ENCODE results near the gene NAALADL2. TPM values are rescaled to one million over a fixed set of nuclear protein-coding genes. Genes with fewer than 3 reads are reported as not detected.

The NAALADL2 gene
- total RNA-seq, 2 donors from 2014 or later, result 8.5 to 24.3 TPM

DNA sequence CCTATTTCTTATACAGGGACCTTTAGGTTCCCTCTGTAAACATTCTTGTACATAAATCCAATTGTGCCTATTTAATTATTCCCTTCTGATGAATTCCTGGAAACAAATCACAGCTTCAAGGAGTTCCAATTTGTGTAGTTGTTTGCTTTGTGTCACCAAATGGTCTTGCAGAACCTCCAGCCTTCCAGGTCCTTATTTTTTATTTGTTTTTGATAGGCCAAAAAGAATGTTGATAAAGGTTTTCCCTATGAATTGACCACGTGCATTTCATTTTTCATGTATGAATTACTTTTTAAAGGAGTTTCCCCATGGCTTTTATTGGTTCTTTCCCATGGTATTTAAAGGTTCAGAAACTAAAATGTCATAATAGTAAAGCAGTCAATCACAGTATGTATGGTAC, 243.0 kb downstream of the NAALADL2 start:
- no peak for DNase-seq
- TF ChIP-seq, protein P1, sequence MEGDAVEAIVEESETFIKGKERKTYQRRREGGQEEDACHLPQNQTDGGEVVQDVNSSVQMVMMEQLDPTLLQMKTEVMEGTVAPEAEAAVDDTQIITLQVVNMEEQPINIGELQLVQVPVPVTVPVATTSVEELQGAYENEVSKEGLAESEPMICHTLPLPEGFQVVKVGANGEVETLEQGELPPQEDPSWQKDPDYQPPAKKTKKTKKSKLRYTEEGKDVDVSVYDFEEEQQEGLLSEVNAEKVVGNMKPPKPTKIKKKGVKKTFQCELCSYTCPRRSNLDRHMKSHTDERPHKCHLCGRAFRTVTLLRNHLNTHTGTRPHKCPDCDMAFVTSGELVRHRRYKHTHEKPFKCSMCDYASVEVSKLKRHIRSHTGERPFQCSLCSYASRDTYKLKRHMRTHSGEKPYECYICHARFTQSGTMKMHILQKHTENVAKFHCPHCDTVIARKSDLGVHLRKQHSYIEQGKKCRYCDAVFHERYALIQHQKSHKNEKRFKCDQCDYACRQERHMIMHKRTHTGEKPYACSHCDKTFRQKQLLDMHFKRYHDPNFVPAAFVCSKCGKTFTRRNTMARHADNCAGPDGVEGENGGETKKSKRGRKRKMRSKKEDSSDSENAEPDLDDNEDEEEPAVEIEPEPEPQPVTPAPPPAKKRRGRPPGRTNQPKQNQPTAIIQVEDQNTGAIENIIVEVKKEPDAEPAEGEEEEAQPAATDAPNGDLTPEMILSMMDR (IDR thresholded peaks at IDR 0.05), result no peak
- no peak overlapping the region for H3K9ac ChIP-seq (ENCODE audit: low read depth in 2 of 2, low read length in 2 of 2)
- intact Hi-C loops (cut with DNase I), result no loop called here
- no peaks in the 10 kb centered on the region for H3K36me3 ChIP-seq
- H3K27me3 ChIP-seq, result no peaks in the 10 kb centered on the region
- H3K9me3 ChIP-seq, result no peaks in the 10 kb centered on the region
- no peak overlapping the region for H3K4me3 ChIP-seq
- no peak overlapping the region for H3K27ac ChIP-seq
- no peaks in the 10 kb centered on the region for H3K4me1 ChIP-seq

DNA sequence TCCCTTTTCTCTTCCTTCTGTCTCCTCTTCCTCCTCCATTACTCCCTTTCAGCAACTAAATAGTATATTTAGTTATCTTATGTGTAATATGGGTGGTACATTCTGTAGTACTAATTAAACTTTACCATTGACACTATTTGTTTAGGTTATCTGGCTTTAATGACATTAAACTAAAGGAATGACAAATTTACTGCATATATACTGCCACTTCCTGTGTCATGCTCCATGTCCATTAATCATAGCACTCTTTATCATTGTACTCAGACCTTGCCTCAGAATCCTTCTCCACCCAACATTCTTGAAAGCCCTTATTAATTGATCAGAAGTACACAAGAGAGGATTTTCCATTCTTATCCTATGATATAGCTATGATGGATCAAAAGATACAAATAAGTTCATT, 244.2 kb downstream of the NAALADL2 start:
- H3K27me3 ChIP-seq, result no peaks in the 10 kb centered on the region
- no peak overlapping the region for H3K27ac ChIP-seq
- H3K4me1 ChIP-seq, result no peaks in the 10 kb centered on the region
- no peak for DNase-seq
- H3K9me3 ChIP-seq, result no peaks in the 10 kb centered on the region
- intact Hi-C loops (cut with DNase I), result no loop called here
- no peak overlapping the region for H3K9ac ChIP-seq (ENCODE audit: low read depth in 2 of 2, low read length in 2 of 2)
- no peaks in the 10 kb centered on the region for H3K36me3 ChIP-seq
- no peak overlapping the region for H3K4me3 ChIP-seq
- TF ChIP-seq, protein P1 (IDR thresholded peaks at IDR 0.05), result no peak

DNA sequence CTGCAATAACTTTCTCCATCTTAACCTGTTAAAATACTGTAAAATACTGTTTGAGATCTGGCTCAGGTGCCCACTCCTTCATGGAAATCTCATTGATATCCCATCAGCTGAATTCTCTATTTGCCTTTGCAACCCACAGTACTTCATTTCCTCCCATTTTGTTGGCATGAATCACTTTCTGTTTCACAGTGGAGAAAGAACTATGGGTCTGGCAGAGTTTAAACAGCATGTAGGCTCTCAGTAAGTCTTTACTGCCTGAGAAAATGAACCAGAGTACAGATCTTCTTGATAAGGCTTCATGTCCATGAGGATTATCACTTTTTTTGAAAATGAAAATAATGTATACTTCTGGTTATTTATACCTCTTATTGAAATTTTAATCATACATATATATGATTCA, 245.9 kb downstream of the NAALADL2 start:
- H3K36me3 ChIP-seq, result no peaks in the 10 kb centered on the region
- no peaks in the 10 kb centered on the region for H3K4me1 ChIP-seq
- H3K27me3 ChIP-seq, result no peaks in the 10 kb centered on the region
- TF ChIP-seq, protein P1 (IDR thresholded peaks at IDR 0.05), result no peak
- H3K9ac ChIP-seq (ENCODE audit: low read depth in 2 of 2, low read length in 2 of 2), result no peak overlapping the region
- no peak for DNase-seq
- no peaks in the 10 kb centered on the region for H3K9me3 ChIP-seq
- H3K4me3 ChIP-seq, result no peak overlapping the region
- no peak overlapping the region for H3K27ac ChIP-seq
- intact Hi-C loops (cut with DNase I), result no loop called here

DNA sequence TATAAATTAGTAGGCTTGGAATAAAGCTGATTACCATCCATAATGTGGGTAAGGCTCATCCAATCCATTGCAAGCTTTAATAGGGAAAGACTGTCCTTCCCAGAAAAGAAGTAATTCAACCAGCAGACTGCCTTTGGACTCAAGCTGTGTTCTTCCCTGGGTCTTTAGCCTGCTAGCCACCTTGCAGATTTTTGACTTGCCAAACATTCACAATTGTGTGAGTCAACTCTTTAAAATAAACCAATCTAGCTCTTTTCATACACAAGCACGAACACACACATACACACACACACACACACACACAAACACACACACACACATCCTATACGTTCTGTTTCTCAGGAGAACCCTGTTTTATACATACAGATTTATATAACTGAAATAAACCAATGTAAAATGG, 248.1 kb downstream of the NAALADL2 start:
- H3K4me1 ChIP-seq, result no peaks in the 10 kb centered on the region
- no peak overlapping the region for H3K4me3 ChIP-seq
- H3K9ac ChIP-seq (ENCODE audit: low read depth in 2 of 2, low read length in 2 of 2), result no peak overlapping the region
- DNase-seq, result no peak
- no peaks in the 10 kb centered on the region for H3K9me3 ChIP-seq
- H3K27ac ChIP-seq, result no peak overlapping the region
- H3K27me3 ChIP-seq, result no peaks in the 10 kb centered on the region
- intact Hi-C loops (cut with DNase I), result no loop called here
- no peaks in the 10 kb centered on the region for H3K36me3 ChIP-seq
- TF ChIP-seq, protein P1 (IDR thresholded peaks at IDR 0.05), result no peak

DNA sequence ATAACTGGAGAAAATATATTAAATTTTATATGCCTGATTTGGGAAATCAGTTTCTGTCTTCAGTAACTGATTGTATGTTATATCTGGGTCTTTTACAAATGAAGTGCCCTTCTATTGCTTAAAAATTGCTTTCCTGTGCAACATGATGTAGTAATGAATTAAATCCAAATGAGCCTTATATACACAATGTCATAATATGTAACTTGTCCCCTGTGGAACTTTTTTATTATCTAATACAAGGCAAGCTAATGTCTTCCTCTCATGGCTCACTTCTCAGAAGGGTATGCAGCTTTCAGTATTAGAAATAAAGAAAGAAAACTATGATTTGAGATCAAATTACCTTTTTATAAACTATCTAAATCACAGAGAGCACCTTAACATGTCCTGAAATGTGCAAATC, 248.9 kb downstream of the NAALADL2 start:
- H3K27me3 ChIP-seq, result no peaks in the 10 kb centered on the region
- TF ChIP-seq, protein P1 (IDR thresholded peaks at IDR 0.05), result no peak
- intact Hi-C loops (cut with DNase I), result no loop called here
- no peak overlapping the region for H3K9ac ChIP-seq (ENCODE audit: low read depth in 2 of 2, low read length in 2 of 2)
- DNase-seq, result no peak
- no peak overlapping the region for H3K4me3 ChIP-seq
- no peaks in the 10 kb centered on the region for H3K36me3 ChIP-seq
- H3K4me1 ChIP-seq, result no peaks in the 10 kb centered on the region
- H3K27ac ChIP-seq, result no peak overlapping the region
- H3K9me3 ChIP-seq, result no peaks in the 10 kb centered on the region
